M059J (cell line): ENCODE measurements around the gene SLCO4A1. TPM values are rescaled to one million over a fixed set of nuclear protein-coding genes. Genes with fewer than 3 reads are reported as not detected.
"Not testable (repeated sequence)": the region's sequence is repeated elsewhere in the genome, so short reads cannot be mapped to it uniquely, and the experiment has no call there.

Source experiments
- DNase-seq: peaks from one replicate; pipeline ENCODE4 v3.0.0-alpha.2; 2012; ENCODE audit warnings: low read depth
- total RNA-seq: library from RNA; depleted of rRNA; stranded (reverse); fragments of >200 nt; shearing (Covaris generic); gene quantifications from 2 replicates; pipeline ENCODE4 v1.2.3, GENCODE V29; 2014

The SLCO4A1 gene
- total RNA-seq, 1 experiment from 2014 or later, result 69.5 TPM

DNA sequence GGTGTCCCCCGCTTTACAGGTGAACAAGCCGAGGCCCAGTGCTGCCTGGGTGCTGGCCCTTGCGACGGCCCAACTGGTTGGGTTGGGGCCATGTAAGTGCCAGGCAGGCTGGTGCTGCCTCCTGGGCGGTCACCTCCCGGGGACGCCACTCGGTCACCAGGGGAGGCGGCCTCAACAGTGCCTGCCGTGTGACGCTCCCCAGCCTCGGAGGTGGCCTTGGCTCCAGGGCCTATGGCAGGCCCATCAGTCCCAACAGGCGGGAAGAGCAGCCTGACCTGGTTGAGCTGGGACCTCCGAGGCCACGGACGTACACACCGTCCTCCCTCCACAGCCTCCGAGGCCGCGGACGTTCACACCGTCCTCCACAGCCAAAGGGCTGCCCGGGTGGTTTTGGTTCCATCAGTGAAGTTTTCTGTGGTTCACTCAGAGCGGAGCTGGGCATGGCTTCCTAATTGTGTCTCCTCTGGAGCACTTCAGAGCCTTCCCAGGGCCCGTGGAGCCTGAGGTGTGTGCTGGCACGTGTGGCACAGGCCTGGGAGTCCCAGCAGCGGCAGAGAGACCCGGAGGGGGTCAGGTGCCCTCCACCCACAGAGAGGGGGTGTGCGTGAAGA lies 19.3 kb upstream of the SLCO4A1 start:
- DNase-seq, result no peak

DNA sequence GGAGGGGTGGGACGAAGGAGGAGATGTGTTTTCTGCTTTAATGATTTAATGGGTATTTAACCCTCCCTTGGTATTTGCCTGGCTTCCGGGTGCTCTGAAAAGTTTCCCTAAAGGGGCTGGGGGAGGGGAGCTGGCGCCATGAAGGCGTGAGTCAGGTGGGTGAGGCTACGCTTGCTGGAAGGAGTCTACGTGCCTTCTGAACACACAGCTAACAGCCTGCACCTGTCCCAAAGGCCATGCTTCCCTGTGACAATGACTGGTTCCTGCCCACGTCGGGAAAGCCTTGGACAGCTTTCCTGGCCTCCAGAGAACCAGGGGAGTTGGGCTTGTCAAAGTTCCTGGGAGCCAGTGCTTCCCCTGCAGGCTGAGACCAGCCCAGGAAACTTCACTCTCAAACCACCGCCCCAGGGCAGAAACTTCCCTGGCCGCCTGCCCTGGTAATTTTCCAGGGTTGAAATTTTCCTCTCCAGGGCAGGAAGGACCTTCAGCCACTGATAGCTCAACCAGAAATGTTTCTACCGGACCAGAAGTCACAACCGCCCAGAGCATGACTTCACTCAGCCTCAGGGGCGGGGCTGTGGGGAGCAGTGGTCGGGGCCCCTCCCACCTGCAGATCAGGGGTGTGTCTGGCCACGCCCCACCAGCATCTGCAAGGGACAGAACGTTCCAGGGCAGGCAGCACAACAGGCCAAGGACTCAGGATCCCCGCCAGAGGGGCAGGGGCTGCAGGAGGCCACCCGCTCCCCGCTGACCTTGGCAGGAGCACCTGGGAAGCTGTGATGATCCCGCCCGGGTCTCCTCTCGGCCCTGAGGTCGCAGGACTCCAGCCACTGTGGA lies 18.6 kb upstream of the SLCO4A1 start:
- peak; percentile 99 for DNase-seq

DNA sequence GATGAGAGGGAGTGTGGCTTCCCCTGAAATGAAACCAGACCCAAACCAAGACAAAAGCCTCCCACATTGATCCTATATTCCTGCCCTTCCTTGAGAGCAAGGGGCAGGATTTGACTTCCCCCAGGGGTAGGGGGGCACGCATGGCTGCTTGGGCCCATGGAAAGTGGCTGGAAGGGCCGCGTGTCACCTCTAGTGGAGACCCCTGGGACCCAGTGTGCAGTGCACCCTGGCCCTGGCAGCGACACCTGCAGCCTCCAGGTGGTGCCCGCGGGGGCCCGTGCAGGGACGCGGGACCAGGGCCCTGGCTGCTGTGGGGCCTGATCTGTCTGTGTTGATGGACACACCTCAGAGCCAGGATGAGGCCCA lies 18.0 kb upstream of the SLCO4A1 start:
- DNase-seq, result no peak

DNA sequence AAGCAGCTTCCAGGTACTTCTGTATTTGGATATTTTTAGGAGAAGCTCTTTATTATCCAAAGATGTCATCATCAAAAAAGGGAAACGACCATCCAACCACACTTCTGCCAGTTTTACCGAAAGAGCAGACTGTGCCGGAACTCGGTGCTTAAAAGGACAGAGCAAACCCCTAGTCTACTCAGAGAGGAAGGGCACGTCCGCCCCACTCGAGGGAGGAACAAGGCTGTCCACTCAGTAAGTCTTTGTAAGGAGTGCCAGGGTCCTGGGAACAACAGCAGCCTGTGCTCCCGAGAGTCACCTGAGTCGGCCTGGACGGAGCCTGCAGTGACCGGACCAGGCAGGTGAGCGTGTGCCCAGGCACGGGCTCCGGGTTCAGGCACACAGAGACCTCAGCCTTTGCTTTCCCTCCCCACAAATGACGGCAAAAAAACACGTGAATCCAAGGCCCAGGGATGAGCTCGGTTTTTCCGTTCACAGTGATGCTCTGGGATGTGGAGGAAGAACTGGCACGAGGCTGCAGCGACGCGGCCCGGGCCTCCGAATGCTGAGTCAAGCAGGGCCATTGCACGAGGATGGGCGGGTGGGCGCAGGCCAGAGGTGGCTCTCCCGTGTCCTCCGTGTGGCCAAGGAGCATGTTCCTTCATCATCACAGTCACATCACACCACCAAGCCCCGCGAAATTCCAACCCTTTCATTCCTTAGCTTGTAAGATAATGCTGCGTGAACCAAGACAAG lies 17.4 kb upstream of the SLCO4A1 start:
- DNase-seq, result no peak

DNA sequence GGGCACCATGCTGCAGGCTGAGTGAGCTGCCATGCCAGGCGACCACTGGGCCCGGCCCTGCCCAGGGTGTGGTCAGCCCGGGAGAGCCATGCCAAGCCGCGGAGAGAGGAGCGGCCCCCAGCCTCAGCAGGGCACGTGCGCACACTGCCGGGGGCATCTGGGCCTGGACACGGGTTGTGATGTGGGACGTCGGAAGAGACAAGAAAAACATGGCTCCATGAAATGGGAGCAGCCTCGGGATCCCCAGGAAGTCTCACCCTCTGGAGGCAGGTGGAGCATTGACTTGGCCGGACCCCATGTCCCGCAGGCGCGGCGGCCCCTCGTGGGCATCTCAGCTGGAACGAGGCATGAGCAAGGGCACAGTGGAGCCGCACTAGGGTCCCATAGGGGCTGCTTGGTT lies 16.8 kb upstream of the SLCO4A1 start:
- DNase-seq, result no peak

DNA sequence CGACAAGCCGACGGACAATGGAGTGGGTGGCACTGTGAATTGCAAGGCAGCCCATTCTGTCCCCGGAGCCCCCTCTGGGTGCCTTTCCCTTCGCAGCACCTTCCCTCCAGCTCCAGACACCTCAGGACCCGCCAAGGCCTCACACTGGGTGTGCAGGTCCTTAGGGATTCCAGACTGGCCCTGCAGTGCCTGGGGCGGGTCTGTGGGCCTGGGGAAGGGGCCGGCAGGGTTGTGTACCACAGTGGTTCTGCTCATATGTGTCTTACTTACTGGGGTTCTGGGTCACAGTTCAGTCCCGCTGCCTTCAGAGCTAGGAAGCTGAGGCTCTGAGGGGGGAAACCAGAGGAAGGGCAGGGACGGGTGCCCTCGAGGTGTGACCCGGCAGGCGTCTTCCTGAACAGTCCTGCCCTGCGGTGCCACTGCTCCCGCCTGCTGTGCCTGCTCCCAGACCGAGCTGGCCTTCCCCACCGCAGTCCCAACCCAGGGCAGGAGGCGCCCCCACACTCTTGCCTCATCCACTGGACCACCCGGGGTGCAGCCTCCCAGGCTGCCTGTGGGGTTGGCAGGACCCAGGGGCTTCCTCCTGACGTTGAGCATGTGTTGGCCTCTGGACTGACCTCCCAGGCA lies 16.3 kb upstream of the SLCO4A1 start:
- DNase-seq, result no peak

DNA sequence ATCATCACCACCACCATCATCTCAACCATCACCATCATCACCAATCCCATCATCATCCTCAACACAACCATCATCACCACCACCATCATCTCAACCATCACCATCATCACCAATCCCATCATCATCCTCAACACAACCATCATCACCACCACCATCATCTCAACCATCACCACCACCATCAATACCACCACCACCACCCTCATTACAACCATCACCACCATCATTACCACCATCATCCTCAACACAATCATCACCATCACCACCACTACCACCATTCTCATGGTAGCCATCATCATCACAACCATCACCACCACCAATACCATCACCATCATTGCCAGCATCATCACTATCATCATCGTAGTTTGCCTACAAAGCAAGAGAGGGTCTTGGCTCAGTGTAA lies 14.9 kb upstream of the SLCO4A1 start:
- DNase-seq, result not testable (repeated sequence)

DNA sequence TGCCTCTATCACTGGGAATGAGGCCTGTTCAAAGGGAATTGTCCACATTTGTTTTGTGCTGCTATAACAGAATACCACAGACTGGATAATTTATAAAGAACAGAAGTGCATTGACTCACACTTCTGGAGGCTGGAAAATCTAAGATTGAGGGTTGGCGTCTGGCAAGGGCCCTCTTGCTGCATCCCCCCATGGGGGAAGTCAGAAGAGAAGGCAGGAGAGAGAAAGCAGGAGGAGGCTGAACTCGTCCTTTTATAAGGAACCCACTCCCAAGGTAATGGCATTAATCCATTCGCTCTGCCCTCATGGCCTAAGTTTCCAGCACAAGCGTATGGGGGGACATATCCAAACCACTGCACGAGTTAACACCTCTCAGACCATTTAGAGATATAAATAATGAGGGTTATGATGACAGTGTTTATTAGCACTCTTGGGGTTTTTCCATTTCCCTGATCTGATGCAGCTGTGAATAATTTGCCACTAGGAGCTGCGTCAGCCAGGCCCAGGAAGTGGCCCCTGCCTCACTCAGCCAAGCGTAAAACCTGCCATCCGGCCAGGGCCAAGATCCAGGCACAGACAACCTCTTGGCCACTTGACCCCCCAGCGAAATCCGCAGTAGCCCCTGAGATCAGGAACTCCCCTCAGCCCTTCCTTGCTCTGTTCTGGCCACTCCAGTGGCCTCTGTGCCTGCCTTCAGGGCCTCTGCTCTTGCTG lies 14.2 kb upstream of the SLCO4A1 start:
- peak; percentile 98 for DNase-seq

DNA sequence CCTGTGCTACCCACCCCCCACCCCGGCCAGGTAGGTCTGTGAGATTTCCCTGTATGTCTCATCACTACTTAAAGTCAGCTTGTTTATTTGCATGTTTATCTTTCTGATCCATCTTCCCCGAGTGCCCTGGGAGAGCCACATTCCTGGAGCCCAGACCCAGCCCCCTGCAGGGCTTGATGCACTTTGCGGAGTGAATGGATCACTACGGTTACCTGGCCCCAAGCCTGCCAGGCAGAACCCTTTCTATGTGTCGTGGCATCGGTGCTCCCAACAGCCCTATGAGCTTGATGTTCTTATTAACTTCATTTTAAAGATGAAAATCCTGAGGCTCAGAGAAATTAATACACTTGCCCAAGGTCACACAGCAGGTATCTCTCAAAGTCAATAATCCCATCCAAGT lies 13.6 kb upstream of the SLCO4A1 start:
- peak; percentile 97 for DNase-seq

DNA sequence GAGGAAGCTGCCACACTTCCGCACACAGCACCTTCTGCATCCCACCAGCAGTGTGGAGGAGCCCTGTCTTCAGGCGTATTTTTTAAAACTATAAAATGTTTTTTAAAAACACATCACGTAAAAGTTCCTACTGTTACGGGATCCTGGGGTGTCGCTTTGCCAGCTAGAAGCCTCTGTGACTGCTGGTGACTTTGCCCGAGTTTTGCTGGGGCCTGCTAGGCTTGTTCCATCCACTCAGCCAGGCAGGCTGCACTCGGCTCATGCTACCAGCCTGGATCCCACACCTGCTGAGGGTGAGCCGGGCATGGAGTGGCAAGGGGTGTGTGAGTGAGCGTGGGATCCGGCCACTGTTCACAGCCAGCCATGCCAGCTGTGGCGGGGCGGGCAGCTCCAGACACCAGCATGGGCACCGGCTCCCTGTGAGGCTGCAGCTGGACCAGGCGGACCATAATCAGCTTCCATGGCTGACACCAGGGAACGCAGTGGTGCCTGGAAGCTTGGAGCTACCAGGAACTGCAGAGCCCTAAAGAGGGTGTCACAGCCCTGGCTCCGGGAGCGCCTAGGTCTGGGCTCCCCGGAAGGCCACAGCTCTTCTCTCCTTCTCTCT lies 12.3 kb upstream of the SLCO4A1 start:
- DNase-seq, result no peak

DNA sequence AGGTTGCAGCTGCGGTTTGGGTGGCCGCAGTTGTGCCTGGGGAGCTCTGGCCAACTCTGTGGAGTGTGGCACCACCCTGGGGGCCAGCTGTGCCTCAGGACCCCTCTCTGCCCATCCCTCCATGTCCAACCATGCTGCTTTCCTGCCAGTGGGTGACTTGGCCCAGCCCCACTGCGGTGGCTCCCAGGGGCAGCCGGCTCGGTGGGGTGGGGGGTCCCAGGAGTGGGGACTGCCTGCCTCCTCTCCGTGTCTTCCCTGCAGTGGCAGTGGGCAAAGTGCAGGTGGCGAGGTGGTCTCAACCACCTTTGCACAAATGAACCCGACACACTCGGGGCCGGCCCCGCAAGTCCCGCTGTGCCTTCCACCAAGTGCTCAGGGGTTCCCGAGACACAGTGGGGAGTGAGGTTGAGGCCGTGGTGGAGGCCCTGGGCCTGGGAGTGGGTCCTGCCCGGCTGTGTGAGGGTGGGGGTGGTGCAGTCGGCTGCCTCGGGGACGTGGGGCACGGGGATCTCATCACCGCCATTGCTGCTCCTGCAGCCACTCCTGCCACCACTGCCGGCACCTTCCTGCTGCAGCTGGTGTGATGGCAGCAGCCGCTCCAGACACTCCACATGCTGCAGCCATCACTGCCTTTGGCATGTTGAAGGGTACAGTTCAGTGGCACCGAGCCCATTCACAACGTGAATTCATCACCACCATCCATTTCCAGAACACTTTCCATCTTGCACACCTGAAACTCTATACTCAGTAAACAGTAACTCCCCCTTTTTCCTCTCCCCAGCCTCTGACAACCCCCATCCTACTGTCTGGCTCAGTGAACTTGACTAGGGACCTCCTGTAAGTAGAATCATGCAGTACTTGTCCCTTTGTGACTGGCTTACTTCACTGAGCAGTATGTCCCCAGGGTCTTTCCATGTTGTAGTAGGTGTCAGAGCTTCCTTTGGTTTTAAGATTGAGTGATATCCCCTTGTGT lies 10.7 kb upstream of the SLCO4A1 start:
- no peak for DNase-seq

DNA sequence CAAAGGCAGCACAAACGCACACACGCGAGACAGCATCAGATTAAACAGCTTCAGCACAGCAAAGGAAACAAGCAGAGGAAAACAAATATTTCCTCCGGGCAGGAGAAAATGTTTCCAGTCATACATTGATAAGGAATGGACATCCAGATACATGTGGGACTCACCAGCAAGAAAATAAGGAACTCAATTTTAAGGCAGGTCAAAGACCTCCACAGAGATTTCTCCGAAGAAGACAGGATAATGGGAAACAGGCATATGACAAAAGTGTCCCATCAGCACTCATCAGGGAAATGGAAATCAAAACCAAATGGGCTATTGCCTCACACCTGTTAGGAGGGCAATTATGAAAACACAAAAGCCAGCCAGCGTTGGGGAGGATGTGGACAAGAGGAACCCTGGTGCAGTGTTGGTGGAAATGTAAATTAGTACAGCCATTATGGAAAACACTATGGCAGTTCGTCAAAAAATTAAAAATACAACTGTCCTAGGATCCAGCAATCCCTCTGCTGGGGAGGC lies 9.7 kb upstream of the SLCO4A1 start:
- no peak for DNase-seq

DNA sequence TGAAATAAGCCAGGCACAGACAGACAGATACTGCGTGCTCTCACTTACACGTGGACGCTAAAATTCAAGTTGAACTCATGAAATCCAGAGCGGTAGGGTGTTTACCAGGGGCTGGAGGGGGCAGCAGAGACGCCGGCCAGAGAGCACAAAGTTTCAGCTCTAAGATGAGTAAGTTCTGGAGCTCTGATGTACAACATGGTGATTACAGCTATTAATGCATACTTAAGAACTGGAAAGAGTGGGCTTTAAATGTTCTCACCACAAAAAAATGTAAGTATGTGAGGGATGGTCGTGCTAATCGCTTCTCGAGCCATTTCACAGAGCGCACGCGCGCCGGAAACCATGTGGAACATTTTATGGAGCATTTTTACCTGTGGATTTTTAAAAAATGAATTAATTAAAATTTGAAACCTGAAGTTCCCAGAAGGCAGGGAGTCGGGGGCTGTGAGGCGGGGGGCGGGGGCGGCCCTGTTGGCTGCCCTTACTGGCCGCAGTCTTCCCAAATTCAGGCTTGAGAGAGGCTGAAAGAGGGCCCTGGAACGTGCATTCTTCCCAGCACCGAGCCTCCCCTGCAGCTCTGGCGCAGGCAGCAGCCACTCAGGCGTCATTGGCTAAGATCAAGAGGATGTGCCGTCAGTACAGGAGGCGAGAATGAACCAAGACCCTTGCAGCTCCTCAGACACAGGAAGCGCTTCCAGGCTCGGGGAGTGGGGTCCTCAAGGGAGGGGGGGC lies 8.5 kb upstream of the SLCO4A1 start:
- no peak for DNase-seq

DNA sequence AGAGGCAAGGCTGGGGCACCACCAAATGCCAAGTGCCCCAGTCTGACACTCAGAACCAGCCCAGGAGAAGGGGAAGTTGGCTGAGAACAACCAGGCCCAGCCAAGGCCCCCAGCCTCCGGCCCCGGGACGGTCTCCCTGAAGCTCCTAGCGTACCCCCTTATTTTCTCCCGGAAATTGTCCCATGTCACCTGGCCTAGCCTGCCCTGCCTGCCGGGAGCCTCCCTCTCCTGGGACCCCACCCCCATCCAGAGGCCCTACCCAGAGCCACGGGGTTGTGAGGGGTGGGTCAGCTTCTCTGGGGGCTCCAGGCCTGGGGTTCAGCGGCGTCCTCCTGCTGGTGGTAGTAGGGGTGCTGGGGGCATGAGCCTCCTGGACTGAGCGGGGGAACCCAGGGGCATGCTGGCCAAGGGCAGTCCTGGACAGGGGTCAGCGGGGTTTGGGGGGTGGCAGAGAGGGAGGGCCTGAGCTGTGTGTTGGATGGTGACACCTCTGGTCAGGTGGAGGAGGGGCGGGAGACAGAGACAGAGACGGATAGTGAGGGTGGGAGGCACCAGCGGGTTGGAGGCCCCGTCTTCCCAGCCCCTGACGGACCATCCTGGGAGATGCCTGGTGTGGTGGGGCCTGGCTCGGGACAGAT lies 7.9 kb upstream of the SLCO4A1 start:
- DNase-seq, result no peak

DNA sequence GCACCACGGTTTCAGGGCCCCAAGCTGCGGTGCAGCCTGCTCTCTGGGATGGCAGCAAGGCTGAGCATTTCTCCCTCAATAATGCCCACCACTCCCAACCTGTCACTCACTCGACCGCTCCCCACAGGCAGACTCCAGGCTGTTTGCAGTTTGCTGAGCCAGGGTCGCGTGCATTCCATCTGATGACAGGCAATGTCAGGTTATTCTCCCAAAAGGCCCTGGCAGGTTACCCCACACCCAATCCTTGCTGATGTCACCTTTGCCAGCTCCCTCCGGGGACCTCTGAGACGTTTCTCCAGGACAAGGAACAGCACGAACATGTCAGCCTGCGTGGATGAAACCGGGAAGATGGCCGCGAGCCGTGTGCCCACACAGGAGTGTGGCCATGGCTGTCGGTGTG lies 7.1 kb upstream of the SLCO4A1 start:
- DNase-seq, result no peak

DNA sequence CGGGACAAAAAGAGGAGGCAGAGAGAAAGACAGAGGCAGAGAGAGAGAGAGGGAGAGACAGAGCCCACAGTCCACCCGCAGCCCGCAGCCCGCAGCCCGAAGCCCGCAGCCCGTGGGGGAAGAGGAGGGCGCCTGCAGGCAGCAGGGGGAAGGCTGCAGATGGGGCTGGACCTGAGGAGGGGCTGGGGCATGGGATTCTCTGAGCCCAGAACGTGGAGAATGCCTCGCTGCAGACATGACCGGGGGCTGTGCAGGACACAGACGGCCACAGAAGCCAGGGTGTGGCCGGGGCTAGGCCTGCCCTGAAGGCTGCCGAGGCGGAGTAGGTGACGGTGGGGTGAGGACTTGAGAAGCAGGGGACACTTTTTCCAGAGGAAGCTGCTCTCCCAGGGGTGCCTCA lies 6.5 kb upstream of the SLCO4A1 start:
- no peak for DNase-seq

DNA sequence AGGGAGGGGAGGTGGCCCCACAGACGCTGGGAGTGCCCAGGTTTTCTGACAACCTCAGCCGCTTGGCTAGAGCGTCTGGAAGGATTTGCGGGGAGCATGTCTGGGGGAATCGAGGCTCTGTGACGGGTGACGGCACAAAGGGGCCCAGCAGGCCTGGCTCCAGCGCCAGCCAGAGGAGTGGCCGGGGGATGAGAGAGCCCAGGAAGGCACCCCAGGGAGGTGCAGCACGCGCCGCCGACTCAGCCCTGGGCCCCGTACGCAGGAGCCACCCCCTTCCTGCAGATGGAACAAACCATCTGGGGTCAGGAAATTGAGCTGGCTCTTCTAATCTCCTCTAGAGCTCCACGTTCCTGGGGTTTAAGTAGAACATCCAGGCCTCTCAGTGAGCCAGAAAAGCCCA lies 5.9 kb upstream of the SLCO4A1 start:
- no peak for DNase-seq

DNA sequence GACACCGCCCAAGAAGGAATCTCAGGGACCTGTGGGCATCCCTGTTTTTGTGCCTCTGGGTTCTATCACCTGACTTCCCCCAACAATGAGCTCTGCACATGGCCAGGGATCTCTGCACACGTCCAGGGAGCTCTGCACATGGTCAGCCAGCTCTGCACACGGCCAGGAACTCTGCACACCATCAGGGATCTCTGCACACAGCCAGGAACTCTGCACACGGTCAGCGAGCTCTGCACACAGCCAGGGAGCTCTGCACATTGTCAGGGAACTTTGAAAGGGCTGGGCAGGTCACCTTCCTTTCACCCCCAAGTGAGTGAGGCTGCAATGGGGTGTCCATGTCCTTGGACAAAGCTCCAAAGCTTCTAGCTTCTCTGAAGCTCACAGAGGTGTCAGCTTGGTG lies 5.2 kb upstream of the SLCO4A1 start:
- no peak for DNase-seq
